HepG2 (cell line): Measurements from ENCODE around the gene SLC17A9. TPM values are rescaled to one million over a fixed set of nuclear protein-coding genes. Genes with fewer than 3 reads are reported as not detected.
A peak's percentile ranks its signal among the peaks of the same experiment; 100 is the strongest.

Experiments used
- KDM2A ChIP-seq: sonication (generic); formaldehyde crosslinking; IDR thresholded peaks from 2 replicates; pipeline ENCODE4 v1.4.0; 2020; ENCODE audit warnings: low read depth, missing genetic modification reagents, borderline replicate concordance
- MYNN ChIP-seq: sonication (generic); formaldehyde crosslinking; IDR thresholded peaks from 2 replicates; pipeline ENCODE4 v1.4.0; 2020; ENCODE audit warnings: mild to moderate bottlenecking, low read depth, missing genetic modification reagents
- NR2F2 ChIP-seq: IDR thresholded peaks from 2 replicates; pipeline ENCODE4 v1.6.1; 2012; ENCODE audit warnings: low read depth, inconsistent platforms, borderline replicate concordance
- NR2F6 ChIP-seq, 2 experiments: IDR thresholded peaks; 2 replicates each; pipeline ENCODE4 v1.6.1; 2016; ENCODE audit warnings: antibody characterized with exemption in 1 of 2, mild to moderate bottlenecking in 1 of 2
- PAF1 ChIP-seq: IDR thresholded peaks from 2 replicates; pipeline ENCODE4 v1.6.1; 2016; ENCODE audit warnings: missing genetic modification reagents, missing compliant biosample characterization
- RBM39 ChIP-seq: fragments of 200-400 bp; formaldehyde crosslinking; IDR thresholded peaks from one replicate; pipeline ENCODE4 v1.6.1; 2018; ENCODE audit warnings: antibody characterized with exemption, mild to moderate bottlenecking, low read depth, low read length; ENCODE audit not compliant: poor library complexity, severe bottlenecking
- SAP130 ChIP-seq: IDR thresholded peaks from 2 replicates; pipeline ENCODE4 v1.6.1; 2016; ENCODE audit warnings: low read depth
- SNAI1 ChIP-seq: sonication (generic); formaldehyde crosslinking; IDR thresholded peaks from 2 replicates; pipeline ENCODE4 v1.5.0; 2020; ENCODE audit warnings: mild to moderate bottlenecking, missing genetic modification reagents, borderline replicate concordance
- SP140L ChIP-seq: sonication (generic); formaldehyde crosslinking; IDR thresholded peaks from 2 replicates; pipeline ENCODE4 v1.4.0; 2020; ENCODE audit warnings: missing genetic modification reagents, borderline replicate concordance
- TBX2 ChIP-seq: sonication (generic); formaldehyde crosslinking; IDR thresholded peaks from 2 replicates; pipeline ENCODE4 v1.5.0; 2020; ENCODE audit warnings: missing genetic modification reagents, mild to moderate bottlenecking, borderline replicate concordance
- ZFAT ChIP-seq: sonication (generic); formaldehyde crosslinking; conservative IDR thresholded peaks from 2 replicates; pipeline ENCODE4 v1.8.1; 2023; ENCODE audit warnings: missing genetic modification reagents, inconsistent platforms
- ZNF260 ChIP-seq: sonication (generic); formaldehyde crosslinking; IDR thresholded peaks from 2 replicates; pipeline ENCODE4 v1.4.0; 2020; ENCODE audit warnings: missing genetic modification reagents, low read depth, mild to moderate bottlenecking, borderline replicate concordance
- ZNF337 ChIP-seq: sonication (generic); formaldehyde crosslinking; IDR thresholded peaks from 2 replicates; pipeline ENCODE4 v1.5.1; 2020; ENCODE audit warnings: missing genetic modification reagents, low read depth, mild to moderate bottlenecking, borderline replicate concordance
- ZNF354B ChIP-seq: sonication (generic); formaldehyde crosslinking; IDR thresholded peaks from 2 replicates; pipeline ENCODE4 v1.8.0; 2022; ENCODE audit warnings: mild to moderate bottlenecking, missing genetic modification reagents
- ZNF546 ChIP-seq: sonication (generic); formaldehyde crosslinking; conservative IDR thresholded peaks from 2 replicates; pipeline ENCODE4 v1.8.1; 2023; ENCODE audit warnings: mild to moderate bottlenecking, missing genetic modification reagents
- ZNF547 ChIP-seq: sonication (generic); formaldehyde crosslinking; IDR thresholded peaks from 2 replicates; pipeline ENCODE4 v1.5.1; 2020; ENCODE audit warnings: mild to moderate bottlenecking, missing genetic modification reagents
- ZNF776 ChIP-seq: sonication (generic); formaldehyde crosslinking; IDR thresholded peaks from 2 replicates; pipeline ENCODE4 v1.4.0; 2020; ENCODE audit warnings: mild to moderate bottlenecking, missing genetic modification reagents
- polyA plus RNA-seq, 8 experiments: library from polyadenylated mRNA; depleted of rRNA in 3 of 8; stranded (reverse) in 7 of 8; unstranded in 1 of 8; fragments of >200 nt; fragmentation: Illumina TruSeq in 4 of 8; extraction: Trizol in 4 of 8; gene quantifications; 2 replicates each; pipeline versions ENCODE4 v1.2.1 to v1.2.3, GENCODE V29; 2011 to 2016; ENCODE audit warnings: low read depth in 4 of 8, missing spikeins in 1 of 8, mixed read lengths in 1 of 8; ENCODE audit not compliant: insufficient read depth in 1 of 8
- total RNA-seq, 5 experiments: library from RNA; depleted of rRNA; stranded (reverse); fragments of >200 nt; fragmentation: Illumina TruSeq; extraction: Trizol; gene quantifications; 2 replicates each; pipeline ENCODE4 v1.2.3, GENCODE V29; 2016; ENCODE audit warnings: low read depth in 1 of 5
- TF ChIP-seq, protein P1 (sequence below), 2 experiments: sonication (generic) in 1 of 2; formaldehyde crosslinking in 1 of 2; IDR thresholded peaks; 2 replicates each; pipeline versions ENCODE4 v1.4.0 to v1.6.1; 2018 to 2020; ENCODE audit warnings: missing genetic modification reagents in 2 of 2, borderline replicate concordance in 1 of 2, low read depth in 1 of 2, mild to moderate bottlenecking in 1 of 2, missing biosample characterization in 1 of 2
- TF ChIP-seq, protein P2 (sequence below): sonication (generic); formaldehyde crosslinking; IDR thresholded peaks from 2 replicates; pipeline ENCODE4 v1.4.0; 2020; ENCODE audit warnings: missing genetic modification reagents
- TF ChIP-seq, protein P3 (sequence below): sonication (generic); formaldehyde crosslinking; conservative IDR thresholded peaks from 2 replicates; pipeline ENCODE4 v1.4.0; 2020; ENCODE audit warnings: missing genetic modification reagents
- TF ChIP-seq, protein P4 (sequence below): IDR thresholded peaks from 2 replicates; pipeline ENCODE4 v1.6.1; 2016; ENCODE audit warnings: low read depth, borderline replicate concordance

SLC17A9 gene
- total and polyA plus RNA-seq, 2 of the 13 experiments (the other 11 are each of a cell fraction or from before 2014, with no cell fraction given) = 110 to 191 TPM

DNA sequence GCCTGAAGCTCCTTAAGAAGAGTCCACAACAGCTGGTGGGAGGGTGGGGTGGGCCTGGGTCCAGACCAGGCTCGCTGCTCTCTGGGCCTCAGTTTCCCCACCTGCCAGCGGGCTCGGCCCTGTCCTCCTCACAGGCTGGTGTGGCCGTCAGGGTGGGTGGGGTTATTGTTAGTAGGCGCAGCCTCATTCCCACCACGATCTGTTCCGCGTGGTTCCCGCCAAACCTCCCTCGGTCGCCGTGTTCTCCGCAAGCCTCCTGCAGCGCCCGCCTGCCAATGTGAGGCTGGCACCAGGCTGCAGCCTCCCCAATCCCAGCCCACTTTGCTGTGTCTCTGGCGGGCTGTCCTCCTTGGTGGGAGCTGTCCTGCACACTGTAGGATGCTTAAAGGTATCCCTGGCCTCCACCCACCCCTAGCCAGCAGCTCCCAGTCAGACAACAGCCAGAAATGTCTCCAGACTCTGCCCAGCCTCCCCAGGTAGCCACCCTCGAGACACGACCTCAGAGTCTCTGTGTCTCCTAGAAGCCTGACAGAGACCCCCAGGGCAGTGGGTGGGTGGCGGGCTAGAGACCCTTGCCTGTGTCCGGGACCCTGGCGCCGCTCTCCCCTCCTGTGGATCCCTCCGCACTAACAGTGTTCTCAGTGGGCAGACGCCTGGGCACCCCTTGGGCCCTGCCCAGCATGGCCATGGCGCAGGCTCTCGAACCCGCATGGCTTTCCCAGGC is 15.3 kb downstream of the SLC17A9 start (continued):
- TF ChIP-seq, protein P1, sequence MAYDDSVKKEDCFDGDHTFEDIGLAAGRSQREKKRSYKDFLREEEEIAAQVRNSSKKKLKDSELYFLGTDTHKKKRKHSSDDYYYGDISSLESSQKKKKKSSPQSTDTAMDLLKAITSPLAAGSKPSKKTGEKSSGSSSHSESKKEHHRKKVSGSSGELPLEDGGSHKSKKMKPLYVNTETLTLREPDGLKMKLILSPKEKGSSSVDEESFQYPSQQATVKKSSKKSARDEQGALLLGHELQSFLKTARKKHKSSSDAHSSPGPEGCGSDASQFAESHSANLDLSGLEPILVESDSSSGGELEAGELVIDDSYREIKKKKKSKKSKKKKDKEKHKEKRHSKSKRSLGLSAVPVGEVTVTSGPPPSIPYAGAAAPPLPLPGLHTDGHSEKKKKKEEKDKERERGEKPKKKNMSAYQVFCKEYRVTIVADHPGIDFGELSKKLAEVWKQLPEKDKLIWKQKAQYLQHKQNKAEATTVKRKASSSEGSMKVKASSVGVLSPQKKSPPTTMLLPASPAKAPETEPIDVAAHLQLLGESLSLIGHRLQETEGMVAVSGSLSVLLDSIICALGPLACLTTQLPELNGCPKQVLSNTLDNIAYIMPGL (CRISPR knock-in tag; IDR thresholded peaks at IDR 0.05; ENCODE audit: borderline replicate concordance in 1 of 2, low read depth in 1 of 2) = no peak
- TF ChIP-seq NR2F2 (no peak), RBM39 (peak; percentile 35), SNAI1 (CRISPR knock-in tag) (no peak), KDM2A (CRISPR knock-in tag) (peak; percentile 33), PAF1 (CRISPR knock-in tag) (peak; percentile 40; the same call in 1 of the 2 replicates), MYNN (CRISPR knock-in tag) (no peak), SAP130 (CRISPR knock-in tag) (no peak), SP140L (CRISPR knock-in tag) (no peak), ZNF546 (CRISPR knock-in tag) (no peak), ZNF547 (CRISPR knock-in tag) (0 out of 2 replicates have a peak, but pooled peaks have one; percentile 41), ZFAT (CRISPR knock-in tag) (no peak), ZNF354B (CRISPR knock-in tag) (0 out of 2 replicates have a peak, but pooled peaks have one; percentile 21), ZNF337 (CRISPR knock-in tag) (no peak), NR2F6 (IDR thresholded peaks at IDR 0.05) (no peak), NR2F6 (CRISPR knock-in tag; IDR thresholded peaks at IDR 0.05) (no peak), TBX2 (no peak), ZNF776 (0 out of 2 replicates have a peak, but pooled peaks have one; percentile 43), ZNF260 (CRISPR knock-in tag) (no peak)
- TF ChIP-seq, protein P2, sequence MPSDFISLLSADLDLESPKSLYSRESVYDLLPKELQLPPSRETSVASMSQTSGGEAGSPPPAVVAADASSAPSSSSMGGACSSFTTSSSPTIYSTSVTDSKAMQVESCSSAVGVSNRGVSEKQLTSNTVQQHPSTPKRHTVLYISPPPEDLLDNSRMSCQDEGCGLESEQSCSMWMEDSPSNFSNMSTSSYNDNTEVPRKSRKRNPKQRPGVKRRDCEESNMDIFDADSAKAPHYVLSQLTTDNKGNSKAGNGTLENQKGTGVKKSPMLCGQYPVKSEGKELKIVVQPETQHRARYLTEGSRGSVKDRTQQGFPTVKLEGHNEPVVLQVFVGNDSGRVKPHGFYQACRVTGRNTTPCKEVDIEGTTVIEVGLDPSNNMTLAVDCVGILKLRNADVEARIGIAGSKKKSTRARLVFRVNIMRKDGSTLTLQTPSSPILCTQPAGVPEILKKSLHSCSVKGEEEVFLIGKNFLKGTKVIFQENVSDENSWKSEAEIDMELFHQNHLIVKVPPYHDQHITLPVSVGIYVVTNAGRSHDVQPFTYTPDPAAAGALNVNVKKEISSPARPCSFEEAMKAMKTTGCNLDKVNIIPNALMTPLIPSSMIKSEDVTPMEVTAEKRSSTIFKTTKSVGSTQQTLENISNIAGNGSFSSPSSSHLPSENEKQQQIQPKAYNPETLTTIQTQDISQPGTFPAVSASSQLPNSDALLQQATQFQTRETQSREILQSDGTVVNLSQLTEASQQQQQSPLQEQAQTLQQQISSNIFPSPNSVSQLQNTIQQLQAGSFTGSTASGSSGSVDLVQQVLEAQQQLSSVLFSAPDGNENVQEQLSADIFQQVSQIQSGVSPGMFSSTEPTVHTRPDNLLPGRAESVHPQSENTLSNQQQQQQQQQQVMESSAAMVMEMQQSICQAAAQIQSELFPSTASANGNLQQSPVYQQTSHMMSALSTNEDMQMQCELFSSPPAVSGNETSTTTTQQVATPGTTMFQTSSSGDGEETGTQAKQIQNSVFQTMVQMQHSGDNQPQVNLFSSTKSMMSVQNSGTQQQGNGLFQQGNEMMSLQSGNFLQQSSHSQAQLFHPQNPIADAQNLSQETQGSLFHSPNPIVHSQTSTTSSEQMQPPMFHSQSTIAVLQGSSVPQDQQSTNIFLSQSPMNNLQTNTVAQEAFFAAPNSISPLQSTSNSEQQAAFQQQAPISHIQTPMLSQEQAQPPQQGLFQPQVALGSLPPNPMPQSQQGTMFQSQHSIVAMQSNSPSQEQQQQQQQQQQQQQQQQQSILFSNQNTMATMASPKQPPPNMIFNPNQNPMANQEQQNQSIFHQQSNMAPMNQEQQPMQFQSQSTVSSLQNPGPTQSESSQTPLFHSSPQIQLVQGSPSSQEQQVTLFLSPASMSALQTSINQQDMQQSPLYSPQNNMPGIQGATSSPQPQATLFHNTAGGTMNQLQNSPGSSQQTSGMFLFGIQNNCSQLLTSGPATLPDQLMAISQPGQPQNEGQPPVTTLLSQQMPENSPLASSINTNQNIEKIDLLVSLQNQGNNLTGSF = no peak
- TF ChIP-seq, protein P3, sequence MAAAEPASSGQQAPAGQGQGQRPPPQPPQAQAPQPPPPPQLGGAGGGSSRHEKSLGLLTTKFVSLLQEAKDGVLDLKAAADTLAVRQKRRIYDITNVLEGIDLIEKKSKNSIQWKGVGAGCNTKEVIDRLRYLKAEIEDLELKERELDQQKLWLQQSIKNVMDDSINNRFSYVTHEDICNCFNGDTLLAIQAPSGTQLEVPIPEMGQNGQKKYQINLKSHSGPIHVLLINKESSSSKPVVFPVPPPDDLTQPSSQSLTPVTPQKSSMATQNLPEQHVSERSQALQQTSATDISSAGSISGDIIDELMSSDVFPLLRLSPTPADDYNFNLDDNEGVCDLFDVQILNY = no peak
- TF ChIP-seq, protein P4, sequence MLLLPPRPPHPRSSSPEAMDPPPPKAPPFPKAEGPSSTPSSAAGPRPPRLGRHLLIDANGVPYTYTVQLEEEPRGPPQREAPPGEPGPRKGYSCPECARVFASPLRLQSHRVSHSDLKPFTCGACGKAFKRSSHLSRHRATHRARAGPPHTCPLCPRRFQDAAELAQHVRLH (CRISPR knock-in tag) = no peak
